HG03097 (cell line): ENCODE measurements around the gene CENPC.
"Not testable (repeated sequence)": the region's sequence is repeated elsewhere in the genome, so short reads cannot be mapped to it uniquely, and the experiment has no call there.

Source experiments
- ATAC-seq: cut with Tn5 transposase; IDR thresholded peaks from one replicate; pipeline ENCODE4 v1.9.1; 2021; ENCODE audit not compliant: unreplicated experiment, low FRiP score

CENPC gene

DNA sequence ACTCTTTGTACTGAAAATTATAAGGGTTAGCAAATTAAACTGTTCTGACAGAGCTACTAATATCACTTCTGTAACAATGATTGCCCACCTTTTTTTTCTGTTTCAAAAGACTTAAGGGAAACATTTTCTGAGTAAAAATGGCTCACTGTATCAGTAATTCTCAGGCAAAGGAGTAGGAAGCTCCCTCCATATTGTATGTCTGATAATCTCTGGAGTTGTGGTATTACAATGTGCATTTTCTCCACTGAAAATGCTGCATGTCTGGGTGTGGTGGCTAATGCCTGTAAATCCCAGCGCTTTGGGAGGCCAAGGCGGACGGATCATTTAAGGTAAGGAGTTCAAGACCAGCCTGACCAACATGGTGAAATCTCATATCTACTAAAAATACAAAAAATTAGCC lies 8.8 kb upstream of the CENPC start:
- no peak for ATAC-seq

DNA sequence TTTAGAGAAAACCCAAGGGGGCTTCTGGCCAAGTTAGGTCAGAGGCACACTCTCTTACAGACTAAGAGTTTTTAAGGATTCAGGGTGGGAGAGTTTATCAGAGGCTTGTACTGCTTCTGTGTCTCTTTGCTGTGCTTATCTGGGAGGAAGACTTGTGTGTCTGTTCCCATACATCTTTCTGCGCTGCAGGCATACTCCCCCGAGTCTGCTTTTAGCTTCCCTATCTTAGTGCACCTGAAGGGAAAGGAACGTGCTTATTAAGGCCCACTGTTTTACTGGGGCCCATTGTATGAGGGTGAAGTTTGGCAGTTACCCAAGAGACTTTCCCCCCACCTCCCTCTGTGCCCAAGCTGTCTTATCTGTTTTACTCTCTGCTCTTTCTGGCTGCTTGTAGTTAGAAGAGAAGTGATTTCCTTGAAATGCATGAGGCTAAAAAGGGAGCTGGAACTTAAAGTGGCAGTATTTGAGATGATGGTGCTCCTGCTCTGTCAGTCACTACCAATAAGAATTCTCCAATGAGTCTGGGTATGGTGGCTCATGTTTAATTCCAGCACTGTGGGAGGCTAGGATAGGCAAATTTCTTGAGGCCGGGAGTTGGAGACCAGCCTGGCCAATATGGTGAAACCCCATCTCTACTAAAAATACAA lies 7.0 kb upstream of the CENPC start:
- ATAC-seq = not testable (repeated sequence)

DNA sequence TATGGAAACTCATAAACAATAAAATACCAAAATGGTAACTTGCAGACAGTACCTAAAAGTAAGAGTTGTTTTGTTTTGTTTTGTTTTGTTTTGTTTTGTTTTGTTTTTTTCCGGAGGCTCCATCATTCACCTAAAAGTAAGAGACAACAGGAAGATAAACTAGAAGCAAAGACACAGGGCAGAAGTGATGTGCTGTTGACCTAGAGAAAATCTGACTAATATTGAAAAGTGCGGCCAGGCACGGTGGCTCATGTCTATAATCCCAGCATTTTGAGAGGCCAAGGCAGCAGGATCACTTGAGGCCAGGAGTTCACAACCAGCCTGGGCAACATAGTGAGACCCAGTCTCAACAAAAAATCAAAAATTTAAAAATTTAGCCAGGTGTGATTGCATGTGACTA lies 5.6 kb upstream of the CENPC start:
- ATAC-seq = no peak

DNA sequence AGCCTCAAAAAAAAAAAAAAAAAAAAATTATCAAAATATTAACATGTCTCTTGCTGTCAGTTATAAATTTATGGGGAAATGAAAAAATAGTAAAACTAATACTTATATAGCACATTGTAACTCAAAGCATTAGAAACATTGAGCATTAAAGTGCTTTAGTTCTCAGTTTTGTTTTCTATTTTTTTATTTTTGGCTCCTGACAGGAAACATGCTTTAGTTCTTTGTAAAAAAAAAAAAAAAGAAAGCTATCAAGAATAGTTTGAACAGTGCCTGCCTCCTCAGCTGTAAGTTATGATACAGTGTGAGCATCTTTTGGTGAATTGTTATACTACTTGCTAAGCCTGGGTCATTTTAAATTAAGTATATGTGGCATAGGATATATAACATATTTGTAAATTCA lies 5.1 kb upstream of the CENPC start:
- ATAC-seq = no peak

DNA sequence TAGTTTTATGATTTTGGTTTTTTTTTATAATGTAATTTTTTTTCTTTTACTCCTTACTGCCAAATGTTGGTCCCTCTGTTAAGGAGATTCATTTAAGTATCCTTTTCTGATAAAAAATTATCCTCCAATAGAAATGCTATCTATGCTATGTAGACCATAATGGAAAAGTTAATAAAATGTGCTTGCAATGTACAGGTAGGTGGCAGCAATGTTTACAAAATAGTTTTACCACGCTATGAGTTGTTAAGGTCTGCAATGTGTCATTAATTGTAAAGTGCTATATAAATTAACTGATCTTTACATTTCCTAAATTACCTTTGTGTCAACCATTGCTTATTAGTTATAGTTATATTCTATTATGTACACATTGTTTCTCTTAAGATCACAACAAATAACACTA lies 3.8 kb upstream of the CENPC start:
- ATAC-seq = no peak

DNA sequence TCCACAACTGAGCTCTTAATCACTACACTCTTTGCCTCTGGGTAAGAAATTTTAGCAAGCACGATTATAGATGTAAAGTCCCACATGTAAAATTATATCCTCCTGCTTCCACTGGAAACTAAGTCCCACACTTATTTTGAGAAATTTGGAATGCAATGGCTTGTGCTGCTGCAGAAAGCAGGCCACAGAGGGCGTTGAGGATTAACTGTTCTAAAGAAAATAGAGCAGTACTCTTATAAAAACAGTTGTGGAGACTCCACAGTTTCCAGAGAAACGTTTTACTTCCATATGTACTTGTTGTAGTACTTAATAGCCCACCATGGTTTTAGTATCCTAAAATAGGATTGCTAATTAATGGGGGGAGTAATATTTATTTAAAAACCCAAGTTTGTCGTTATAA lies 1.7 kb upstream of the CENPC start:
- no peak for ATAC-seq

DNA sequence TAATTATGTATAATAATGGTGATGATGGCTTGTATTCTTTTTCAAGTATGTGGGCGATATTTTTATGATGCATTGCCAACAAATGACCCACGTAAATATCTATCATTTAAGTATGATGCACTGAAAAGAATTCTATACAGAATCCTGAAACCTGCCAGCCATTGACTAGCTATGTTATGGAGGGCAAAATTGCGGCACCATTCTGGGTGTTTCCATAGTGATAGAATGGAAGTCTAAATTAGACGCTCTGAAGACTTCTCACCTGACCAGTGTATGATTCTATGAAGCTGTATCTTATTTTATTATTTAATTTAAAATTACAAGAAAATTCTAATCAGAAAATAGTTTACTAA lies 677 bp upstream of the CENPC start:
- ATAC-seq = no peak

DNA sequence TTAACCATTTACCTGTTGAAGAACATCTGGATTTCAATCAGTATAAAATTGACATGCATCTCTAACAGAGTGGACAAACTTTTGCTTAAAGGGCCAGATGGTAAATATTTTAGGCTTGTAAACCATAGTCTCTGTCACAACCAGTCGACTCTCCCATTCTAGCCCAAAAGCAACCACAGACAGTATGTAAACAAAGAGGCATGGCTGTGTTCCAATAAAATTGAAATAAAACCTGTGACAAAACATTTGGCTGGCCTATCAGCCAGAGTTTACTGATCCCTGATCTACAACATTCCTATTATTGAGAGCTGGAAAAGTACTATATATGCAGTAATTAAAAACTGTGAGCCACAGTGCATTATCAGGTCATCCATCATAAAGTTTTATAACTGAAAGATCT lies 3.2 kb downstream of the CENPC start:
- ATAC-seq = no peak

DNA sequence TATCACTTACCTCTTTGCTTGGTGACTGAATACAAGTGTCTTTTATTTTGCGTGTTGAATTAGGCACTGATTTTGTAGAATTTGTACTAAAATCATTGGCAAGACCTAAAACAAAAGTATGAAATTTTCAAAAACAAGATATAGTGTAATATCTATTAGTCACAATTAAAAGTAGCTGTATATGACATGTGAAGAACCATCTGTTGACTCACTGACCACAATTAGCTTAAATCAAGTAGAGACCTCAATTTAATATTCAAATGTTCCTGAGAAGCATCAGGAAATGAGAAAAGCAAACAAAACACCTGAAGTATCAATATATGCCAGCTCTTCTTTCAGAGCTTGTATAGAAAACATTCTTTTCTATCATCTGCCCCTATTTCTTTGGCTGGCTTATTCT lies 5.5 kb downstream of the CENPC start:
- no peak for ATAC-seq

DNA sequence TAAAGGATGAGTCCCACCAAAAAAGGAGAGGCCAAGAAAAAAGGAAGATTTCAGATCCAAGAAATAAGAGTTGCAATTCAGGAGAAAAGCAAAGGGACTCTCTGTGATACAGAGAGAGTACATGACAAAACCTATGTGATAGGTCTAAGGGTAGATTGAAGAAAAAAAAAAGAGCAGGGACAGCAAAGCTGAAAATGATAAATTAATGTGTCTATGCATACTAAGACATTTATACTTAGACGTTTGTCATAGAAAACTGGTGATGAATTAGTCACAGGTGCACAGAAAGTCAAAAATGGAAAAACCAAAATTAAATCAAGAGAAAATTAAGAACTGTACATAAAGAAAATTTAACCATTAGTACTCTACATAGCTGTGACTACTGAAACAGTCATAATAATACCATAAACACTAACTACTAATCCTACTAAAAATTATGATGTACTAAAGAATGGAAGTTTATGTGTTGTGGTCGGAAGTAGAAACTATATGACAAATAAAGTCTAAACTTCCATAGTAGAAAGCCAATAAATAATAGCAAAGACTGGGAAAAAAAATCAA lies 9.9 kb downstream of the CENPC start:
- ATAC-seq = no peak

DNA sequence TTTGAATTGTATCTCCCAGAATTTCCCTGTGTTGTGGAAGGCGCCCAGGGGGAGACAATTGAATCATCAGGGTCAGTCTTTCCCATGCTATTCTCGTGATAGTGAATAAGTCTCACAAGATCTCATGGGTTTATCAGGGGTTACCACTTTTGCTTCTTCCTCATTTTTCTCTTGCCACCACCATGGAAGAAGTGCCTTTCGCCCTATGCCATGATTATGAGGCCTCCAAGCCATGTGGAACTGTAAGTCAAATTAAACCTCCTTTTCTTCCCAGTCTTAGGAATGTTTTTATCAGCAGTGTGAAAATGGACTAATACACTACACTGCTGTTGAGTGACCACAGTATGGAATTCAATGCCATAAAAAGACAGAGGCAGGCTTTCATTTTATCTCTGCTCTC lies 12.2 kb downstream of the CENPC start:
- no peak for ATAC-seq

DNA sequence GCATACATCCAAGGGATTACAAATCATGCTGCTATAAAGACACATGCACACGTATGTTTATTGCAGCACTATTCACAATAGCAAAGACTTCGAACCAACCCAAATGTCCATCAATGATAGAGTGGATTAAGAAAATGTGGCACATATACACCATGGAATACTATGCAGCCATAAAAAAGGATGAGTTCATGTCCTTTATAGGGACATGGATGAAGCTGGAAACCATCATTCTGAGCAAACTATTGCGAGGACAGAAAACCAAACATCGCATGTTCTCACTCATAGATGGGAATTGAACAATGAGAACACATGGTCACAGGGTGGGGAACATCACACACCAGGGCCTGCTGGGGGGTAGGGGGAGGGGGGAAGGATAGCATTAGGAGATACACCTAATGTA lies 12.9 kb downstream of the CENPC start:
- ATAC-seq = not testable (repeated sequence)

DNA sequence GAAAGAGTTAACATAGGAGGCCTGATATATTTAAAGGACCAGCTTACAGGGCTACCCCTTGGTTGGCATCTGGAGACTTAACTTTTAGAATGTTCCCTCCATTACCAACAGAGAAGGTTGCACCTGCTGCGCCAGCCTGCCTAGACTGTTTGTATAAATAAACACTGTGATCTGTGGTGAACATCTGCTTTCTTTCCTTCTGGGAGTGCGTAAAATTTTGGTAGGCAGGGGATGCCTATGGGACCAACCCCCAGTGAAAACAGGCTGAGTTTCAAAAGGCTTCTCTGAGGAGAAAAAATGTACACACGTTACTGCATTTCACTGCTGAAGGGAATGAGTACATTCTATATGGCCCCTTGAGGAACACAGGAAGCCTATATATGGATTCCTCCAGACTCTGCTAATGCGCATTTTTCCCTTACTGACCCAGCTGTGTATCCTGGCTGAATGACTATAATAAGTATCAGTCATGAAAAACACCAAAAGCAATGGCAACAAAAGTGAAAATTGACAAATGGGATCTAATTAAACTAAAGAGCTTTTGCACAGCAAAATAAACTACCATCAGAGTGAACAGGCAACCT lies 13.8 kb downstream of the CENPC start:
- ATAC-seq = no peak

DNA sequence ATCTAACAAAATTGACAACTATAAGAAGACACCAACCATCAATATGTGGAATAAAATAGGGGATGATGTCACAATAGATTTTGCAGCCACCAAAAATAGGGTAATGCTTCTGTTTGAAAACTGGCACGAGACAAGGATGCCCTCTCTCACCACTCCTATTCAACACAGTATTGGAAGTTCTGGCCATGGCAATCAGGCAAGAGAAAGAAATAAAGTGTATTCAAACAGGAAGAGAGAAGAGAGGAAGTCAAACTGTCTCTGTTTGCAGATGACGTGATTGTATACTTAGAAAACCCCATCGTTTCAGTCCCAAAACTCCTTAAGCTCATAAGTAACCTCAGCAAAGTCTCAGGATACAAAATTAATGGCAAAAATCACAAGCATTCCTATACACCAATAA lies 21.2 kb downstream of the CENPC start:
- not testable (repeated sequence) for ATAC-seq

DNA sequence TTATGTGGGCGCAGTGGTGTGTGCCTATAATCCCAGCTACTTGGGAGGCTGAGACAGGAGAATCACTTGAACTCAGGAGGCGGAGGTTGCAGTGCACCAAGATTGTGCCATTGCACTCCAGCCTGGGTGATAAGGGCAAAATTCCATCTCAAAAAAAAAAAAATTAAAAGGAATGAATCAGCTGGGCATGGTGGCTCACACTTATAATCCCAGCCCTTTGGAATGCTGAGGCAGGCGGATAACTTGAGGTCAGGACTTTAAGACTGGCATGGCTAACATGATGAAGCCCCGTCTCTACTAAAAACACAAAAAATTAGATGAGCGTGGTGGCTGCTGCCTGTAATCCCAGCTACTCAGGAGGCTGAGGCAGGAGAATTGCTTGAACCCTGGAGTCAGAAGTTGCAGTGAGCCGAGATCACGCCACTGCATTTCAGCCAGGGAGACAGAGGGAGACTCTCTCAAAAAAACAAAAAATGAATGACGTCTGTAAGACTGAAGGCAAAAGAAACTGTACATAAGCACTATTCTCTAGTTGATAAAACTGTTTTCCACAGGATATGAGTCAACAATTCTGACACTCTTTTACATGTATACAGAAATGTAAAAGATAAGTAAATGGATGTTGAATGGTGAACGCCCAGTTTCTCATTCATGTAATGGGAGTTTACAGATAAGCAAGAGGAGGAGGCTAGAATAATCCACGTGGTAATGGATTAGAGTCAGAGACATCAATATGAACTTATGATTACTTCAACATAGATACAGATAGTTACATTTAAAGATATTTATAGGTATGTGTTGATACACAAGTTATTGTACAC lies 22.2 kb downstream of the CENPC start:
- no peak for ATAC-seq

DNA sequence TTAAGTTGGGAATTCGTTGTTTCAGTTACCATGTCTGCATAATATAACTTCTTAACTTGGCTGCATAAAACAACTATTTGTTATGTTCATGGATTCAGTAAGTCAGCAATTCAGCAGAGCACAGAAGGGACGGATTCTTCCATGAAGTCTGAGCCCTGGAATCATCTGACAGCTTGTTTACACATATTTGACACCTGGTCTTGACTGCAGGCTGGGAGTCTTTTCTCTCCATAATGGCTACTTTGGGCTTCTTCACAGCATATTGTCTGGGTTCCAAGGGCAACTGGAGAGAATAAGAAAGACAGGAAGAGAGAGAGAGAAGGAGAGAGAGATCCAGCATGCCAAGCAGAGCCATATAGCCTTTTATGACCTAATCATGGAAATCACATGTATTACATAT lies 23.1 kb downstream of the CENPC start:
- no peak for ATAC-seq

DNA sequence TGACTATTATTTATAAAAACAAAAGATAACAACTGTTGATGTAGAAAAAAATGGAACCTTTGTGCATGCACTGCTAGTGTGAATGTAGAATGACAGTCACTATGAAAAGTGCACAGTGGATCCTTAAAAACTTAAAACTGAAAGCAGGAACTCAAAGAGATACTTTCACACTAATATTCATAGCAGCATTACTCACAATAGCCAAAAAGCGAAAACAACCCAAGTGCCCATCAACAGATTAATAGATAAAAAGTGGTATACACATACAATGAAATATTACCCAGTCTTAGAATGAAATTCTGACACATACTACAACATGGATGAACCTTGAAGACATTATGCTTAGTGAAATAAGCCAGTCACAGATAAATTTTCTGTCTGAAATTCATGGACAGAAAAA lies 23.8 kb downstream of the CENPC start:
- peak; percentile 66 for ATAC-seq

DNA sequence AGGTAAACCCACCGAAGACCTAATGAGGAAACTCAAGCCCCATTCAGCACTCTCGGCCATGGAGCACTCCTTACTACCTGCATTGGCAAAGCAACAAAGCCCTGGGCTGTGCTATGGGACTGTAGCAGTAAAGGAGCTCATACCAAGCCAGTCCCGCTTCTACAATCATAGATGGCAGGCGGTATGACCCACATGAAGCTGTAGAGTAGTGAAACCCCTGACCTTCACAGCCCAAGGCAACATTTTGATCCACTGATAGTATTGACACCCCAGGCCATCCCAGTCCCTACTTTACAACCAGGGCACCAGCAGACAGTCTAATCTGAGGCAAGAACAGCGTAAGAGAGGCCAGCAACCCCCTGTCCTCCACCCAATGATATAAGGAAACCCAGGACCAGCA lies 25.2 kb downstream of the CENPC start:
- ATAC-seq = no peak

DNA sequence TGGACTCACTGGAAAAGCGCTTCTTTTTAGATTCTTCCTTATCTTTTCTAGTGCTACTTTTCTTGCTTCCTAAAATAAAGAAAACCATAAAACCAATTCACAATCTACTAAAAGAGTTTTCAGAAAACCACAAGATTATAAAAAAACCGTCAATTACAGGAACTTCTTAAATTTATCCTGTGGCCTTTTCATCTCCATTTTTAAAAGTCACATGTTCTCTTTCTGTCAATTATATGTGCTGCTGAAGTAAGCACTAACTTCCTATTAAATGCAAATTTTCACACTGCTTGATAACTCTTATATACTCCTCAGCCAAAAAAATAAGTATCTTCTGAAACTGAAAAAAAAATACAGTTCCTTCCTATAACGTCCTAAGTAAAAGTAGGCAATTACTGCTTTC lies 32.8 kb downstream of the CENPC start:
- ATAC-seq = no peak

DNA sequence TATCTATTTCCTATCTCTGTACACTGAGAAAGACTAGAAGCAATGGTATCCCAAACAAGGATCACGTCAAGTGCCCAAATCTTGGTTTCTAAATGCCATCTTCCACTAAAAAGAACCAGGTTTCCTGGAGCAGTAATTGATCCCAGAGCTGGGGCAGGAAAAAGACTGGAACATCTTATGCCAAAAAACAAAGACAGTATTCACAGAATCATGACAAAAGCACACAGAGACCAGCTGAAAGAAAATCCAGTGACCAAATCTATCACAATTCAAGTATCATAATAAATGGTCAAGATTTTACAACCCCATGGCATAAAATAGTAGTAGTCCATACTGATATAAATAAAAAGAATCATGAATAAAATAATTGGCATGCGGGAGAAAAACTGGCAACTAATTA lies 44.9 kb downstream of the CENPC start:
- no peak for ATAC-seq

DNA sequence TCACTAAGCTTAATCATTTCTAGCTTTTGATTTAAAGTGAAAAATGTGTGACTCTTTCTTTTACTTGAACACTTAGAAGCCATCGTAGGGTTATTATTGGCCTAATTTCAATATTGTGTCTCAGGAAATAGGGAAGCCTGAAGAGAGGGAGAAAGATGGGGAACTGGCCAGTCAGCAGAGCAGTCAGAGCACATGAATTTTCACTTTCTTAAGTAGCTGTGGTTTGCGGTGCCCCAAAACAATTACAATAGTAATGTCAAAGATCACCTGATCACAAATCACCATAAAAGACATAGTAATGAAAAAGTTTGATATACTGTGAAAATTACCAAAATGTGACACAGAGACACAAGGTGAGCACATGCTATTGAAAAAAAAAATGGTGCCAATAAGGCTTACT lies 45.5 kb downstream of the CENPC start:
- no peak for ATAC-seq
